GM12878 (cell line): ENCODE results near the gene PTTG2. TPM values are rescaled to one million over a fixed set of nuclear protein-coding genes. Genes with fewer than 3 reads are reported as not detected.

Source experiments
- CTCF ChIP-seq, 3 experiments: IDR thresholded peaks in 2 of 3; conservative IDR thresholded peaks in 1 of 3; 2 replicates each; pipeline ENCODE4 v1.5.1; 2011; ENCODE audit warnings: low read depth in 3 of 3, low read length in 3 of 3, mild to moderate bottlenecking in 3 of 3, control low read depth in 2 of 3, moderate library complexity in 2 of 3, inconsistent platforms in 1 of 3, mixed read lengths in 1 of 3; ENCODE audit not compliant: control insufficient read depth in 2 of 3, insufficient read depth in 1 of 3; ENCODE audit errors: extremely low read depth in 1 of 3
- ZNF24 ChIP-seq: fragments of 450-650 bp; IDR thresholded peaks from 2 replicates; pipeline ENCODE4 v1.6.1; 2017; ENCODE audit warnings: antibody characterized with exemption, mild to moderate bottlenecking
- polyA plus RNA-seq, 11 experiments: library from polyadenylated mRNA; depleted of rRNA in 4 of 11; unstranded in 6 of 11; stranded (reverse) in 5 of 11; fragments of >200 nt; fragmentation: Nextera tagmentation in 4 of 11; fragmentation: Illumina TruSeq in 1 of 11; extraction: Ambion mirVana in 4 of 11; extraction: Trizol in 1 of 11; gene quantifications; 1 replicate in 1 of 11; 2 replicates in 10 of 11; pipeline versions ENCODE4 v1.2.1 to v1.2.3, GENCODE V29; 2011 to 2016; ENCODE audit warnings: inconsistent platforms in 2 of 11, missing spikeins in 2 of 11, low read depth in 1 of 11
- total RNA-seq, 4 experiments: library from RNA; depleted of rRNA in 3 of 4; stranded (reverse); fragments of >200 nt in 3 of 4; fragmentation: Illumina TruSeq in 1 of 4; extraction: Trizol in 1 of 4; gene quantifications; 2 replicates each; pipeline versions ENCODE4 v1.2.1 to v1.2.3, GENCODE V29; 2013 to 2021

Gene PTTG2
- total and polyA plus RNA-seq, 10 of the 15 experiments (the other 5 are each of a cell fraction or from before 2014, with no cell fraction given), result 0.09 to 0.54 (median 0.39) TPM; not detected in 4

GRCh38 chr4:38009949-38010348 is 49.8 kb downstream of the PTTG2 start (continued):
- TF ChIP-seq CTCF (IDR thresholded peaks at IDR 0.05 in 2 of 3, conservative IDR thresholded peaks at IDR 0.05 in 1 of 3; ENCODE audit: control insufficient read depth in 2 of 3, extremely low read depth in 1 of 3, insufficient read depth in 1 of 3, low read depth in 3 of 3, low read length in 3 of 3) (no peak), ZNF24 (no peak)

Other genes with a start within 250 kb of the PTTG2 start
- gene PGM2, start 133.7 kb upstream of the PTTG2 start, total RNA-seq (2014; rRNA removed), result 31.4 and 36.5 TPM in 2 replicates
- gene PGM2, start 133.7 kb upstream of the PTTG2 start, total RNA-seq (2014; rRNA removed; fragmentation: Illumina TruSeq; extraction: Trizol), result 39.7 and 40.1 TPM in 2 replicates
- 39.2 and 41.1 TPM in 2 replicates for gene PGM2, start 133.7 kb upstream of the PTTG2 start, total RNA-seq (2021)
- 39.3 and 65.2 TPM in 2 replicates for gene PGM2, start 133.7 kb upstream of the PTTG2 start, polyA plus RNA-seq (2011; rRNA removed)
- 35.1 and 43.9 TPM in 2 replicates for gene PGM2, start 133.7 kb upstream of the PTTG2 start, polyA plus RNA-seq (2014; fragmentation: Illumina TruSeq; extraction: Trizol)
- gene PGM2, start 133.7 kb upstream of the PTTG2 start, polyA plus RNA-seq (2014; fragmentation: Nextera tagmentation; extraction: Ambion mirVana), result 10 to 100 TPM; 11.9 to 15.1 TPM
- gene PGM2, start 133.7 kb upstream of the PTTG2 start, polyA plus RNA-seq (2014; rRNA removed), result 24.2 and 24.4 TPM in 2 replicates
- gene PGM2, start 133.7 kb upstream of the PTTG2 start, polyA plus RNA-seq (2016; fragmentation: Nextera tagmentation; extraction: Ambion mirVana), result 10 to 100 TPM; 40.9 to 41.7 TPM
- gene TBC1D1, start 69.3 kb upstream of the PTTG2 start, total RNA-seq (2014; rRNA removed), result 93.2 and 102 TPM in 2 replicates
- gene TBC1D1, start 69.3 kb upstream of the PTTG2 start, total RNA-seq (2014; rRNA removed; fragmentation: Illumina TruSeq; extraction: Trizol), result 75.4 and 79.7 TPM in 2 replicates
- gene TBC1D1, start 69.3 kb upstream of the PTTG2 start, total RNA-seq (2021), result 78.8 and 89.7 TPM in 2 replicates
- 54.8 and 59.0 TPM in 2 replicates for gene TBC1D1, start 69.3 kb upstream of the PTTG2 start, polyA plus RNA-seq (2011; rRNA removed)
- 49.4 and 60.9 TPM in 2 replicates for gene TBC1D1, start 69.3 kb upstream of the PTTG2 start, polyA plus RNA-seq (2014; fragmentation: Illumina TruSeq; extraction: Trizol)
- 10 to 100 TPM in 1 of 2 experiments, 1 to 10 TPM in 1; 5.3 to 15.4 TPM for gene TBC1D1, start 69.3 kb upstream of the PTTG2 start, polyA plus RNA-seq (2014; fragmentation: Nextera tagmentation; extraction: Ambion mirVana)
- gene TBC1D1, start 69.3 kb upstream of the PTTG2 start, polyA plus RNA-seq (2014; rRNA removed), result 75.5 and 79.3 TPM in 2 replicates
- gene TBC1D1, start 69.3 kb upstream of the PTTG2 start, polyA plus RNA-seq (2016; fragmentation: Nextera tagmentation; extraction: Ambion mirVana), result 10 to 100 TPM; 29.2 to 47.9 TPM